SKM-1 treated with dmso at 0.1 percent for 144 hours (cell line): ENCODE data around the gene AMIGO1.

Experiments
- DNase-seq: peaks from one replicate; lab custom pipeline; 2025; ENCODE audit not compliant: unreplicated experiment; lab: John Stamatoyannopoulos, UW

Gene AMIGO1

DNA sequence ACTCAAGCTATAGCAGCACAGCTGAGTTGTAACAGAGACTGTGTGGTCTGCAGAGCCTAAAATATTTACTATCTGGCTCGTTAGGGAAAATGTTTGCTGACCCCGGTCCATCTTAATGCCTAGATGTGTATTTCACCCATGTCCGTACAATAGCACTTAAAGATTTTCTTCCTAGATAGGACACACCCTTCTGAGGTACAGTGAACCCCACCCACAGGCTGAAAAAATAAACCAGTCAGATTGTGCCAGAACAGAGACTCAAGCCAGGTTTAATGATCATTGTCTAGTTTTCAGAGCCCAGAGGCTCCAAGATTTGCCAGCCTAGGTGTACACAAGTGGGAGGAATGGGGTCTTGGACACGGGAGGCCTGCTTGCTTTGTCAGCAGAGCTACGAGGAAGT is 5.6 kb downstream of the AMIGO1 start:
- DNase-seq, result no peak

- DNase-seq, result no peak
These were observed 7.1 kb downstream of the AMIGO1 start for GRCh38 chr1:109502364-109502851.

DNA sequence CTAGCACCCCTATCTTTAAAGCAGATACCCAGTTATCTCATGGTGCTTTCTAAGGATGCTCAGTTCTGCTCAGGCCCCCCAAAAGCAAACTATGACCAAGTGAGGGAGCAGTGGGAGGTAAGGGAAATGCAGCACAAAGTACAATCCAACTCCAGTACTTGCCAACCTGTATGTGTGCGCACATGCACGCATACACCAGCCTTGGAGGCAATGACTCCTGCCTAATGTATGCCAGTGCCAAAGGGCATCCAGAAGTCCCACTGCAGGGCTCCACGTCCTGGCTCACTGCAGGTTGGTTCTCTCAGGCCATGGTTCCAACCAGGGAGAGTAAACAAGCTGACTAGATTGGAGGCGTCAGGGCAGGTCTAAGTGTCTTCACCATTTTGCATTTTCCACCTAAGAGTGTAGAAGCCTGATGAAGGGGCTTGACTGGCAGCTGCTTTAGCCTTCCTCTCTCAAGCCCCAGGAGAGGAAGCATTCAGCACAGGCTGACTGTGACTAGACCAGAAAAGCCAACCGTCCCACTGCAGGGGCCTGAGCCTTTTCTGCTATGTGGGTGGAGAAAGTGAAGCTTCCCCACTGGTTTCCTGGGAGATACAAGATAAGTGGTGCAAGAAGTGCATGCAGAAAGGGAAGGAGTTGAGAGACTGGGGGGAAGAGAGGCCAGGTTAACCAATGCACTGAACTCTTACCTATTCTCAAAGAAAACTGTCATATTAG is 7.7 kb downstream of the AMIGO1 start:
- DNase-seq, result peak; percentile 73

DNA sequence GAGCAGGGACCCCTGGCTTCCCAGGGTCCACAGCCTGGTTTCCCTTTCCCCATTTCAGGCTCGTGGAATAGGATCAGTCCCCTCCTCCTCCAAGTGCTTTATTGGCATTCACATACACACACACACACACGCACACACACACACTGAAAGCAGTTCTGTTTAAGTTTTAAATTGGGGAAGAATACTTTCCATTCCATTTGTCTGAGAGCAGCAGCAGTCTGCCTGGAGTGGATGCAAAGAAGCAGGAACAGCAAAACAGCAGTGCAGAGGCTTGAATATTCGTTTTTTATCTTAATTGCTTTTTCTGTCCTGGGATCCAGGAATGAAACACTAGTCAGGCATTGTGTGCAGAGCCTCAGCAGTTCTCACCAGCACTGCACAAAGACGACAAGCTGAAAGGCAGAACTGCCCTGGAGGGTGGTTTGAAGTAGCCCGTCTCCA is 8.6 kb downstream of the AMIGO1 start:
- DNase-seq, result no peak

GRCh38 chr1:109499661-109500536 is 9.6 kb downstream of the AMIGO1 start:
- DNase-seq, result peak; percentile 41

GRCh38 chr1:109499081-109499480 is 10.4 kb downstream of the AMIGO1 start:
- no peak for DNase-seq

DNA sequence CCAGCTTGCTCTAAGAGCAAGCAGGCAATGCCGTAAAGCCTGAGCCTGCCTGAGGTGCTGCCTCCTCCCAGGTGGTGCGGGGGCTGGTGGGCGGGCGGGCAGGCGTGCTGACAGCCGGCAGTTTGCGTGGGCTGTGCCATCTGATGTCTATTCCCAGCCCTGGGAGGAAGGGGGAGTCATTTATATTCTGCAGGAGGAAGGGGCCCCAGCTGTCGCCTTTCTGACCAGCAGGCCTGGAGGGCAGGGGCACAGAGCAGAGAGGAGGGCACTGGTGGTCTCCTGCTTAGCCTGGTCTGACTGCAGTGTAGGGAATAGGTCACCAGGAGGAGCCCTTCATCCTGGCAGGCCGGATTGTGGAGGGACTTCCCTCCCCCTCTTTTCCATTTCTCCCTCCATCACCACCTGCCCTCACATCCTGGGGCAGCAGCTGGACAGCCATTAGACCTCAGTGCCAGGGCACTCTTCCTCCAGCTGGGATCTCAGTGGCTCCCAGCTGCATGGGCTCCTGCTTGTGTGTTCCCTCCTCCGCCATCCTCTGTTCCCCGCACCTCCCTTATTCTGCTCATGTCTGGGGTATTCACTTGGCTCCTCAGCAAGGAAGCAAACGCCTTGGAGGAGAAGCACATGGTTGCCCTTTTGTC is 11.2 kb downstream of the AMIGO1 start:
- no peak for DNase-seq

GRCh38 chr1:109497449-109498160 is 11.9 kb downstream of the AMIGO1 start:
- no peak for DNase-seq

DNA sequence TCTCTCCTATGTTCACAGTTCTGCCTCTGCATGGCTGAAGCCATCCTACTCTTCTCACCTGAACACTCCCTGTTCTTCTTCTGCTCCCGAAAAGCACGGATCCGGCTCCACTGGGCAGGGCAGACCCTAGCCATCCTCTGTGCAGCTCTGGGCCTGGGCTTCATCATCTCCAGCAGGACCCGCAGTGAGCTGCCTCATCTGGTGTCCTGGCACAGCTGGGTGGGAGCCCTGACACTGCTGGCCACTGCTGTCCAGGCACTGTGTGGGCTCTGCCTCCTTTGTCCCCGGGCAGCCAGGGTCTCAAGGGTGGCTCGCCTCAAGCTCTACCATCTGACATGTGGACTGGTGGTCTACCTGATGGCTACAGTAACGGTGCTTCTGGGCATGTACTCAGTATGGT is 13.8 kb downstream of the AMIGO1 start:
- DNase-seq, result no peak

DNA sequence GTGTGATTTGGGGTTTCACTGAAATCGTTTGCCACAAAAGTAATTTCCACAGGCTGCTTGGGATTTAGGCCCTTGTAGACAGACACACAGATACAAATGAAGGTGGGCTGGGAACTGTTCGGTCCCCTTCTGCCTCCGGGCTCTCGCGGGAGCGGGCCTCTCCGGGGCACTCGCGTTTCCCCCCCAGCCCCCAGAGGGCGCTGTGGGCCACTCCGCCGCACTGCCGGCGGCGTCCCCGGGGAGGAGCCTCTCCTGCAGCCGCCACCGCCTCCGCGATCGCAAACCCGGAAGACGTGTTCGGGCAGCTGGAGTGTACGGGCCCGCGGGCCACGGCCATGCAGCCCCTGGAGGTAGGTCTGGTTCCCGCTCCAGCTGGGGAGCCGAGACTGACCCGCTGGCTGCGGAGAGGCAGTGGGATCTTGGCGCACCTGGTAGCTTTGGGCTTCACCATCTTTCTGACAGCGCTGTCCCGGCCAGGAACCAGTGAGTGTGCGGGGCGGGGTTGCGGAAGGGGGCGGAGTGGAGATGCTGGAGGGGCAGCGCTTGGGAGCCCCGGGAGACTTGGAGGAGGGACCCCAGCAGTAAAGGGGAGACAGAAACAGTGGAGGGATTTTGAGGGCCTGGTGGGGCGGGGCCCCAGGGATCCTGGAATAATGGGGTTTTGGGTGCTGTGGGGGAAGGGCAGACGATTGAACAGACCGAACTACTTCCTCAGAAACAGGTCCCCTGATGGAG is 15.6 kb downstream of the AMIGO1 start, which contains the start of gene CYB561D1:
Gene CYB561D1, plus strand, starts transcription at position 290 of the 735 bp plus-strand sequence. Its CDS starts 46 bp downstream, at position 336.
- peak; percentile 80 for DNase-seq

GRCh38 chr1:109493227-109493626 is 16.3 kb downstream of the AMIGO1 start:
- DNase-seq, result no peak

DNA sequence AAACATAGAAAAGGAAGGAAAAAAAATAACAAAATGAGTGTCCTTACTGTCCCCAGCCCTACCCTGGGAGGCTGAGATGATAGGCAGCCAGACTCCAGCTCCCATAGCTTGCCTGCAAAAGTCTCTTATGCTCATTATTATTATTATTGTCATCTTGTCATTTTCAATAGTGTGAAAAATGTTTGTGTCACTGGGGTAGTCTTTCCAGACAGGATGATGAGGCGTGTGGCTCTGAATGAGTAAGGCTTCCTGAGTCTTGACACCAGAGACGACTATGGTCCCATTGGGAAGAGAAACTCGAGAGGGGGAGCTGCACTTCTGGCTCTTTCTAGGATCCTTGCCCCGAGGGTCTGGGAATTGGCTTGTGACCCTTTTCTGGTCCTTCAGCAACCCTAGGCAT is 16.7 kb downstream of the AMIGO1 start:
- DNase-seq, result no peak

GRCh38 chr1:109491372-109491771 is 18.2 kb downstream of the AMIGO1 start:
- DNase-seq, result no peak

DNA sequence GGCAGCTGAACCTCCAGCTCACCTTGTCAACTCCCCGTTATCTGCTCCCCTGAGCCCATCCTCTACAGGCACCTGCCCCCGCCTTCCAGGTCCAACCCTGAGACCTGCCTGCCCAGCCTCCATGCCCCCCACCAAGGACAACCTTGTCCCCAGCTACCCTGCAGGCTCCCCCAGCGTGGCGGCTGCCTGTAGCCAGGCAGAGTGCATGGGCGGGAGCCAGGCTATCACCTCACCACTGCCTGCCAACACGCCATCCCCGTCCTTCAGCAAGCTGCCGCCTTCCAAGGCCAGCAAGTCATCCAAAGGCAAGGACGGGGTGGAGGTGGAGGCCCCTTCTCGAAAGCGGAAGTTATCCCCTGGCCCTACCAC is 18.6 kb downstream of the AMIGO1 start:
- no peak for DNase-seq

- DNase-seq, result peak; percentile 50
These were observed 19.2 kb downstream of the AMIGO1 start for GRCh38 chr1:109490029-109490933.

DNA sequence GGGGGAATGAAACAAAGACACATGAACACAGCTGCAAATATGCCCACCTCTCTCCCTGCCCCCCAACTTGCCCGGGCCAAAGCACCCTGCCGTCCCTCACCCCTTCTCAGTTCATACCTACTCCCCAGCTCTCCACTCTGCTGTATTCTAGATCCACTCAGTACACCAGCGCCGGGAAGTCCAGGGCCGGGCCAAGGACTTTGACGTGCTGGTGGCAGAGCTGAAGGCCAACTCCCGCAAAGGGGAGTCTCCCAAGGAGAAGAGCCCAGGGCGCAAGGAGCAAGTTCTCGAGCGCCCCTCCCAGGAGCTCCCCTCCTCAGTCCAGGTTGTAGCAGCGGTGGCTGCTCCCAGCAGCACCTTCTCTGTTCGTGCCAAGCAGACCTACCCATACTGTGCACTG is 20.8 kb downstream of the AMIGO1 start:
- DNase-seq, result no peak

- DNase-seq, result no peak
These were observed 21.3 kb downstream of the AMIGO1 start for GRCh38 chr1:109488201-109488600.

DNA sequence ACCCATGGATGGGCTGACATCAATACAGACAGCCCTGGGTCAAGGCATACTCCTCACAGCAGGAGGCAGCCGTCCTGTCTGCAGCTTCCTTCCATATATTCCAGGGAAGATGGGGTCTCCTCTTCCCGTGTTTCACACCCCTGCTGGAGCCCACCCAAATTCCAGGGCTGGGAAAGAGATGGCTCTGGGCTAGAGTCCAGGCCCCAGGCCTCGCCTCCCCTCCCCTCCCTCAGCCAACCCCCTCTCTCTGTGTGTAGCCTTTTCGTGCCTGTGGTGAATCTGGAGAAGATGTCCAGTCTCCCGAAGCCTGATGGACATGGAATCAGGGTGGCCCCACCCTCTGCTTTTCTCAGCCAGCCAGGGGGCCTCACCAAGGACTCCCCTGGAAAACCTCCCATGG is 22.3 kb downstream of the AMIGO1 start:
- no peak for DNase-seq

- DNase-seq, result no peak
These were observed 24.5 kb downstream of the AMIGO1 start for GRCh38 chr1:109485001-109485400.
